Measurements from ENCODE around the gene MRTFB.

- TF ChIP-seq, protein P1, sequence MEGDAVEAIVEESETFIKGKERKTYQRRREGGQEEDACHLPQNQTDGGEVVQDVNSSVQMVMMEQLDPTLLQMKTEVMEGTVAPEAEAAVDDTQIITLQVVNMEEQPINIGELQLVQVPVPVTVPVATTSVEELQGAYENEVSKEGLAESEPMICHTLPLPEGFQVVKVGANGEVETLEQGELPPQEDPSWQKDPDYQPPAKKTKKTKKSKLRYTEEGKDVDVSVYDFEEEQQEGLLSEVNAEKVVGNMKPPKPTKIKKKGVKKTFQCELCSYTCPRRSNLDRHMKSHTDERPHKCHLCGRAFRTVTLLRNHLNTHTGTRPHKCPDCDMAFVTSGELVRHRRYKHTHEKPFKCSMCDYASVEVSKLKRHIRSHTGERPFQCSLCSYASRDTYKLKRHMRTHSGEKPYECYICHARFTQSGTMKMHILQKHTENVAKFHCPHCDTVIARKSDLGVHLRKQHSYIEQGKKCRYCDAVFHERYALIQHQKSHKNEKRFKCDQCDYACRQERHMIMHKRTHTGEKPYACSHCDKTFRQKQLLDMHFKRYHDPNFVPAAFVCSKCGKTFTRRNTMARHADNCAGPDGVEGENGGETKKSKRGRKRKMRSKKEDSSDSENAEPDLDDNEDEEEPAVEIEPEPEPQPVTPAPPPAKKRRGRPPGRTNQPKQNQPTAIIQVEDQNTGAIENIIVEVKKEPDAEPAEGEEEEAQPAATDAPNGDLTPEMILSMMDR (IDR thresholded peaks at IDR 0.05 in 4 of 5, conservative IDR thresholded peaks at IDR 0.05 in 1 of 5), result no peak
- no peak for TF ChIP-seq POLR2A (IDR thresholded peaks at IDR 0.05)
These were observed 221.1 kb downstream of the MRTFB start for GRCh38 chr16:14292051-14292825.

All from gastrocnemius medialis (tissue), 4 donors.